HG02852 (cell line): Measurements from ENCODE around the gene SMIM20.
A peak's percentile ranks its signal among the peaks of the same experiment; 100 is the strongest.

Experiments
- ATAC-seq: cut with Tn5 transposase; IDR thresholded peaks from one replicate; pipeline ENCODE4 v1.9.1; 2021; ENCODE audit warnings: mild to moderate bottlenecking, moderate library complexity; ENCODE audit not compliant: unreplicated experiment

The SMIM20 gene

DNA sequence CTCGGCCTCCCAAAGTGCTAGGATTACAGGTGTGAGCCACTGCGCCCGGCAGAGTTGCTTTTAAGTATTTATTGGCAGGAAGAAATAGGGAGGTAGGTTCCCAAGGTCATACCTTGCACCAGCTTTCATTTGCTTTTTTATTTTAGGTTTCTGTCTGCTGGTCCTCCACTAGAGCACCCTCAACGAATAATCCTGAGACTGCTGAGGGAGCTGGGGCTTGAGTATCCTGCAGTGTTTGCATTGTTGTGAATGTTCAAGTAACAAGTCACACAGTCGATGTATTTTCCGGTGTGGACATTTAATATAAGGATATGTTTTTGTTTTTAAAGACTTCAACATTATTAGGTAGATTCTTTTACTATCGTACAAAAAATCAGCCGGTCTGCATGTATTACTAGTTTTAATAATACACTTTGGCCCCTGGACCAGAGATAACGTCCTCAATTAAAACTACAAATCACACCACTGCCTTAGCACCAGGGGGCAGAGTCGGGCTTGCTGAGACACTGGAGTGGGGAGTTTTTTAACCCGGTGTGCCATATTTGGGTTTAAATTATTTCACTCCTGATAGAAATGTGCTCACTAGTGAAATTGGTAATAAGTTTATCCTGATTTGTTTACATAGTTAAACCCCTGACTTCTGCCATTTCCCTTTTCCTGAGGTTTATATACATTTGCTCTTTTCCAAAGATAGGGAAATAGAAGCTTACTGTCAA lies 11.6 kb downstream of the SMIM20 start:
- no peak for ATAC-seq

DNA sequence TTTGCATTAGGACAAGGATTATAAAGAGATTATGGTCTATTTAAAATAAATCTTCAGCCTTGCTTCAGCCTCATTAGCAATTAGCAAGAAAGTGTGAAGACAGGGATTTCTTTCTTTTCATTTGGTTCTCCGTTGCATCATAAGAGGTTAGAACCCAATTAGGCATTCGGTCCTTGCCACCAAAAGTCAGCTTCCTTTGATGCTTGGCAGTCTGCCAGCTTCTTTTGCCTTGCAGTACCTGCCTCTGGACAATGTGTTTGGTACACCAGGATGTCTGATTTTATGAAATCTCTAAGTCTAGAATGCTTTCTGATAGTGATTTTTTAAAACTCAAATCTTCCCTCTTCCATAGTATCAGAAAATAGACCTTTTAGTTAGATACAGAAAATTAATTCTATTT lies 12.4 kb downstream of the SMIM20 start:
- ATAC-seq: no peak

GRCh38 chr4:25927361-25928195 lies 13.6 kb downstream of the SMIM20 start:
- ATAC-seq: no peak

GRCh38 chr4:25928379-25929297 lies 14.6 kb downstream of the SMIM20 start:
- no peak for ATAC-seq

DNA sequence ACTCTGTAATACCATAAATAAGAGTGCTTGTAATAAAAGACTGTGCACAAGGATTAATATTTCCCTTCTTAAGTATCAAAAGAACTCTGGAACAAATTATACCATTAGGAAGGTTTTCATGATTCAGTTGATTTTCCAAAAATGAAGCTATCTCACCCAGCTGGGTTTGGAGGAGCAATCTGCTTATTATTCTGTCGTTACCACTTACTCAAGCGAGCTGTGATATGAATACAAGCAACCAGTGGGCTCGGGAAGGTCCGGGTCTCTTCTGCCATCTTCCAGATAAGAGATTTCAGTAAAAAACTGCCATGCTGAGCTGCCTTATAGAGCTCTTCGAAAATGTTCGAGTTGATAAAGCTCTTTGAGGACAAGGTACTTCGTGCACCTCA lies 15.3 kb downstream of the SMIM20 start:
- ATAC-seq: no peak

GRCh38 chr4:25930731-25931354 lies 16.8 kb downstream of the SMIM20 start:
- ATAC-seq: no peak

- ATAC-seq: no peak
Measured at GRCh38 chr4:25936696-25937095, 22.7 kb downstream of the SMIM20 start.

DNA sequence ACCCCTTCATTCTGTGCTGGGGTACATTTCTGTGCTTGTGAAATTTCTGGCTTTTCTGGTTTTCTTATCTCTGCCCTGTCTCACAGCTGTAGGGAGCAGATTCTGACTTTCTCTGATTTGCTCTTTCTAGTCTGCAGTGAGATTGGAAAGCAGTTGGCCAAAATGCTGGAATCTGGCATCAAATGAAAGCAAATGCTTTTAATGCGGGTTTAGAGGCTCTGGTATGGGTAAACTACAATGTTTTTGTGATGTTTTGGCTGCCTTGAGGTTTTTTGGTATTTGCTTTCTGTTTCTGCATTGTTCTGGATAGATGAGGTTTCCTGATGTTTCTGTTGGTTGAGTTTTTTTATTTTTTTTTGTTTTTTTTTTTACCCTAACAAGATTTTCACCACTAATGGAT lies 23.8 kb downstream of the SMIM20 start:
- no peak for ATAC-seq

DNA sequence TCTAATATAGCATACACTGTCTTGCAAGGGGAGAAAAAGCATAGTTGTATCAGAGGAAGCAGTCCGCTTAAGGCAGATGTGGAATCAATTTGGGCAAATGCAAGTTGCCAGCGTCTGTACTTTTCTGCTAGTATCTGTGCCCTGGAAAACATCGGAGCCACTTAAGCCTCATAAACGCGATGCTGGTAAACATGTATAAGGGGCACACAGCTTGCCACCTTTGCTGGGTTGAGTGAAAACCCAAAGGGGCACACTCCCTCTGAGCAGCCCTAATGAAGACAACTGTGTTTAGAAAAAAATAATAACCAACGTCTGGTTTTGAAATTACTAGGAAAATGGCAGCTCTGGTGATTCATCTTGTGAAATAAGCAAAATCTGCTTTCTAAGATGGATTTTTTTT lies 24.3 kb downstream of the SMIM20 start:
- peak; percentile 26 for ATAC-seq

DNA sequence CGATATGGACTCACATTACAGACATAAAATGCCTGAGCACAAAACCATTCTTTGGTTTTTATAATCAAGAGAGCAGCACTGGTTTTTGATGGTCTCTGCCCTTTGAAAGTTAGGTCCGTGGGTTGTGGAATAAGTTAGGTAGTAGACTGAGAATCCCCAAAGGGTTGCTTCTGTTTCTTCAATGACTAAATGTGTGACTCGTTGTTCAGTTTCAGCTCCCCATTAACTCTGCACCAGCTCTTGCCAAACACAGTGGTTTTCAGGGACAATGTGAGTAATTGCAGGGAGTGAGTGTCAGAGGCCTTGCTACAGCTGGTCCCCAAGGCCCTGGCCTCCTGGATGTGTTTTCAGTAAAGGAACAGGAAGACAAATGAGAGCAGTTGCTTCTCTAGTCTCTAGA lies 24.8 kb downstream of the SMIM20 start:
- peak; percentile 93 for ATAC-seq

GRCh38 chr4:25939330-25939729 lies 25.3 kb downstream of the SMIM20 start:
- no peak for ATAC-seq

- no peak for ATAC-seq
Measured at GRCh38 chr4:25941457-25942221, 27.6 kb downstream of the SMIM20 start.

DNA sequence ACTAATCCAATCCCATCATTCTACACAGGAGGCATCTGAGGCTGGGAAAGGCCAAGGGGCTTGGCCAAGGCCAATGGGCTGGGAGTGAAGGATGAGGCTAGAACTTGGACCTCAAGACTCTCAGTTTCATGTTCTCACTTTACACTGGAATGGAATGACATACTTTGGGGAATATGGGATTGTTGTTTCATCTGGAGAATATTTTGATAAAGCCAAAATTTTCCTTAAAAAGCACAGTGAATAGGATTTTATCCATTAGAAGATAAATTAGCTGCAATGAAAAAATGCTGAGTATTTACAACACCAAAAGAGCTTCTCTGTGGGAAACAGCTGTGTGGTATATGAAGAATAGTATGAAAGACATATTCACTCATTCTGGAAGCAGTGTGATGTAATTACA lies 29.3 kb downstream of the SMIM20 start:
- no peak for ATAC-seq

DNA sequence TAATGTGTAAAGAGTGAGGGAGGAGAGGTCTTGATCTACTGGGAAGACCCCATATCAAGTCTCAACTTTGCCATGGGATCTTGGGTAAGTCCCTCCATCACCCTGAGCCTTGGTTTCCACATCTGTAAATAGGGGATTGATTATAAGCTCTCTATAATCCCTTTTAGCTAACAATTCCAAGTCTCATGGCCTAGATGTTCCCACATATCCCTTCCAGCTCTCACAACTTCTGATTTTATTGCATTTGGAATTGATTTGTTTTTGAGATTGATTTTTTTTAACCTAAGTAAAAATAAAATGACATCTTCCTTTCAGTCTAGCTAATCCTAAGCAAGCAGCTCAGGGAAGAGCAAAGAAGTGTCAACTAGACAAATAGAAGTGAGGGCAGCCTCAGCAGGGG lies 29.8 kb downstream of the SMIM20 start:
- ATAC-seq: no peak

DNA sequence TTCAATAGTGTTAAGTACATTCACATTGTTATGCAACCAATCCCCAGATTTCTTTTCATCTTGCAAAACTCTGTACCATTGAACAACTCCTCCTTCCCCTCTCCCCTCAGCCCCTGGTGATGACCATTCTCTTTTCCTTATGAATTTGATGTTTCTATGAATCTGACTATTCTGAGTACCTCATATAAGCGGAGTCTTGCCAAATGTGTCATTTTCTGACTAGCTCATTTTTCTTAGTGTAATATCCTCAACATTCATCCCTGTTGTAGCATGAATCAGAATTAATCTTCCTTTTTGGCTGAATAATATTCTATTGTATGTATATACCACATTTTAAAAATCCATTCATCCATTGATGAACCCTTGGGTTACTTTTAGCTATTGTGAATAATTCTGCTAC lies 34.0 kb downstream of the SMIM20 start:
- no peak for ATAC-seq

DNA sequence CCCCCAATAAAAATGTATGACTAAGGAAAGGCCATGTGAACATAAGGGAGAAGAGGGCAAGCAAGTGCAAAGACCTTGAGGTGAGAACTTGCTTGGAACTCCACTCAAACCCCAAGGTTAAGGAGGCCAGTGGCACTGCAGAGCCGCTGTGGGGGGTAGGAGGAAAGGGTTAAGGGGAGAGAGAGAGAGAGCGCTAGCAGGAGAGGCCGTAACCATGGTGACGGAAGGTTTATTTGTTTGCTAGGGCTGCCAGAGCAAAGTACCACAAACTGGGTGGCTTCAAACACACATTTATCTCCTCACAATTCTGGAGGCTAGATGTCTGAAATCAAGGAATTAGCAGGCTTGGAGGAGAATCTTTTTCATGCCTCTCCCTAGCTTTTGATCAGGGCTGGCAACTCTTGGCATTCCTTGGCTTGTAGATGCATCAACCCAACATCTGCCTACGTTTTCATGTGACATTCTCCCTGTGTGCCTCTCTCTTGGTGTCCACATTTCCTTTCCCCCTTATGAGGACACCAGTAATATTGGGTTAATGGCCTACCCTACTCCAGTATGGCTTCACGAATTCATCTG lies 35.2 kb downstream of the SMIM20 start:
- ATAC-seq: no peak

DNA sequence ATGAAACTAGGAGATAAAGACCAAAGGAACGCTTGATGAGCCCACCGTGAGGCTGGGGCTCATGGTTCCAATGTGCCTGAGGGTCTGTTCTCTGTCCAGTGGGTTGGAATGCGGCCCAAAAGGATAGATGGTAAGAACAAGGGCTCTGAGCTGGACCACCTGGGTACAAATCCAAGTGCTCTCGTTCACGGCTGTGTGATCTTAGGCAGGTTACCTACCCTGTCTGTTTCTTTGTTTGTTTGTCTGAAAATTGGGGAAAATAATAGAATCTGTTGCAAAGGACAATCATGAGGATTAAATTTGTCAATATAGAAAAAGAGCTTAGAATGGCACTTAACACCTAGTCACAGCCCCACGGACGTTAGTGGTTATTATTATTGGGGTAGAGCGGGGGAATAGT lies 36.0 kb downstream of the SMIM20 start:
- no peak for ATAC-seq

DNA sequence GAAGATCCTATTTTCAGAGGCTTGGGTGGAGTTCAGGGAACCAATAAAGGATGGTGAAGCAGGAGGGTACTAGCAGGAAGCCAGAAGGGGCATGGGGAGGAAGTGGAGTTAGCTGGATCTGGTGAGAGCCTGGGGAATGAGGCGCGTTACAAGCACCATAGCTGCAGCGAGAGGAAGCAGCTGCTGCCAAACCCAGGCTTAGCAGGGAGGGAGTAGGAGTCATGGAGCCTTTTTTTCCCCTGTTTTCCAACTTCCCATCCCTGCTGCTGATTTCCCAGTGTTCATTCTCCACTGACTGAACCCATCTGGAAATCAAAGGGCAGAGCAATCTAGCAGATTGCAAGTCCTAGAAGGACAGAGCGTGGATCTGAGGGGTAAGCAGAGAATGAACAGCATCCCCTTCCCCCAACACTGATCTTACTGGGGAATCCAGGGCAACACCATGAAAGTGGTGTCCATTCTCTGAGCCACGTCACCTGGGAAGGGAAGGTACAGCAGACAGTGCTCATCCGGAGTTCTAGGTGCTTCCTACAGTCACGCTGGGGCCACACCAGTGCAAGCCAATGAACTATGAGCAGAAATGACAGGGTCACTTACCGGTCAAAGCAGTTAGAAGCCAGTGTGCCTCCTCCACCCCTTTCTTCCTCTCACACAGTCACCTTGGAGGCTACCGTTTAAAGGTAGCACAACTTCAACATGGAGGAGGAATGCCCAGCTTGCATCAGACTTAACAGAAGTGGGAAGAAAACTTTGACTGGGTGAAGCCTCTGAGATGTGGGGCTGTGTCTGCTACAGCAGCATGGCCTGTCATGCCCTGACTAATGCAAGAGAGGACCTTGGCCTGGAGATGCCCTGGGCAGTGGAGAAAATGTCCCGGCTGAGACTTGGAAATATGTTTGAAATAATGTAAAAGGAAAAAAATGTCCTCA lies 36.7 kb downstream of the SMIM20 start:
- no peak for ATAC-seq
